NT2/D1 (cell line): ENCODE measurements around the gene RNF186.
"Not testable (repeated sequence)": the region's sequence is repeated elsewhere in the genome, so short reads cannot be mapped to it uniquely, and the experiment has no call there.

ENCODE experiments used
- DNase-seq: peaks from one replicate; pipeline ENCODE4 v3.0.0-alpha.2; 2011; ENCODE audit warnings: low read depth, low spot score
- H3K27me3 ChIP-seq: 2 replicates; pipeline ENCODE4 v1.6.0; 2011; ENCODE audit warnings: mild to moderate bottlenecking; ENCODE audit not compliant: insufficient read length, insufficient read depth
- H3K36me3 ChIP-seq: 2 replicates; pipeline ENCODE4 v1.6.1; 2011; ENCODE audit warnings: mild to moderate bottlenecking, low read length, mixed read lengths; ENCODE audit not compliant: insufficient read depth, insufficient read length
- H3K4me1 ChIP-seq: 2 replicates; pipeline ENCODE4 v1.5.1; 2011; ENCODE audit not compliant: insufficient read depth, insufficient read length
- H3K4me3 ChIP-seq: 2 replicates; pipeline ENCODE4 v1.5.1; 2011; ENCODE audit warnings: low read depth; ENCODE audit not compliant: insufficient read length
- H3K9ac ChIP-seq: 2 replicates; pipeline ENCODE4 v1.6.0; 2011; ENCODE audit warnings: low read depth; ENCODE audit not compliant: insufficient read length
- H3K9me3 ChIP-seq: 2 replicates; pipeline ENCODE4 v1.5.1; 2011; ENCODE audit warnings: mild to moderate bottlenecking, low read length; ENCODE audit not compliant: insufficient read depth
- SUZ12 ChIP-seq: IDR thresholded peaks from 2 replicates; pipeline ENCODE4 v1.6.1; 2011; ENCODE audit not compliant: insufficient read length, insufficient read depth; ENCODE audit errors: extremely low read depth
- YY1 ChIP-seq: IDR thresholded peaks from 2 replicates; pipeline ENCODE4 v1.6.1; 2011; ENCODE audit not compliant: insufficient read length, insufficient read depth
- ZNF274 ChIP-seq: IDR thresholded peaks from 2 replicates; pipeline ENCODE4 v1.6.1; 2011; ENCODE audit warnings: mild to moderate bottlenecking, low read depth, low read length

RNF186 gene

DNA sequence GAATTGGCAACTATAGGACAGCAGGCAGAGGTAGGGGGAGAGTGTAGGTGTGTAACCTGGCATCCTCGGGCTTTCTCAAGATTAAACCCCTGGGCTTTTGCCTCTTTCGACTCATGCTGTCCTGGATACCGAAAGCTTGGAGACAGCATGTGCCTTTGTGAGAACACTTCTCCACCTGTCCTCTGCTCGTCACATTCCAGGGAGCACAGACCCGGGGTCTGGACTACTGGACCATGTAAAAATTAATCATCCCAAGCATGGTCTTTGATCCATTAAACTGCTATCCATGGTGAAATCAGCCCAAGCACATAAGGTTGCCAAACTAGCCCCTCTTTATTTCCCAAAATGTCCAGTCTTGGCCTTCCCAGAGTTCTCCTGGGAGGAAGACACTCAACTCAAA is 9.0 kb upstream of the RNF186 start:
- no peak for DNase-seq

GRCh38 chr1:19819701-19820100 is 4.6 kb upstream of the RNF186 start:
- no peaks in the 10 kb centered on the region for H3K36me3 ChIP-seq
- TF ChIP-seq SUZ12: no peak
- no peak for TF ChIP-seq YY1
- TF ChIP-seq ZNF274: no peak
- no peak overlapping the region for H3K4me3 ChIP-seq
- no peaks in the 10 kb centered on the region for H3K9me3 ChIP-seq
- peaks cover 15% of the 10 kb centered on the region for H3K4me1 ChIP-seq
- H3K9ac ChIP-seq: no peak overlapping the region
- no peaks in the 10 kb centered on the region for H3K27me3 ChIP-seq
- DNase-seq: no peak

More for the DNA sequence above, 9.0 kb upstream of the RNF186 start:
- no peak overlapping the region for H3K4me3 ChIP-seq
- H3K27me3 ChIP-seq: no peaks in the 10 kb centered on the region
- TF ChIP-seq SUZ12 (no peak), ZNF274 (no peak), YY1 (no peak)
- no peaks in the 10 kb centered on the region for H3K9me3 ChIP-seq
- H3K36me3 ChIP-seq: no peaks in the 10 kb centered on the region
- no peak overlapping the region for H3K9ac ChIP-seq
- H3K4me1 ChIP-seq: peaks cover 4% of the 10 kb centered on the region

- Histone ChIP-seq H3K9ac (no peak overlapping the region), H3K4me3 (no peak overlapping the region), H3K36me3 (no peaks in the 10 kb centered on the region), H3K4me1 (peaks cover 15% of the 10 kb centered on the region), H3K9me3 (no peaks in the 10 kb centered on the region), H3K27me3 (no peaks in the 10 kb centered on the region)
- TF ChIP-seq SUZ12: no peak
- TF ChIP-seq YY1: no peak
- no peak for TF ChIP-seq ZNF274
- no peak for DNase-seq
Measured at GRCh38 chr1:19818324-19818723, 3.2 kb upstream of the RNF186 start.

- Histone ChIP-seq H3K9me3 (no peaks in the 10 kb centered on the region), H3K36me3 (no peaks in the 10 kb centered on the region), H3K27me3 (no peaks in the 10 kb centered on the region), H3K4me3 (no peak overlapping the region), H3K9ac (no peak overlapping the region), H3K4me1 (peaks cover 15% of the 10 kb centered on the region)
- no peak for DNase-seq
- TF ChIP-seq ZNF274 (no peak), SUZ12 (no peak), YY1 (no peak)
Measured at GRCh38 chr1:19817160-19817559, 2.1 kb upstream of the RNF186 start.

GRCh38 chr1:19816737-19817086 is 1.6 kb upstream of the RNF186 start:
- peaks cover 15% of the 10 kb centered on the region for H3K4me1 ChIP-seq
- not testable (repeated sequence) for H3K9me3 ChIP-seq, H3K27me3 ChIP-seq, DNase-seq, H3K36me3 ChIP-seq, H3K9ac ChIP-seq, H3K4me3 ChIP-seq

- Histone ChIP-seq H3K9me3 (no peaks in the 10 kb centered on the region), H3K36me3 (no peaks in the 10 kb centered on the region), H3K27me3 (no peaks in the 10 kb centered on the region), H3K4me1 (peaks cover 15% of the 10 kb centered on the region), H3K9ac (no peak overlapping the region), H3K4me3 (no peak overlapping the region)
- TF ChIP-seq ZNF274 (no peak), SUZ12 (no peak), YY1 (no peak)
- no peak for DNase-seq
Measured at GRCh38 chr1:19815801-19816736, 986 bp upstream of the RNF186 start.

DNA sequence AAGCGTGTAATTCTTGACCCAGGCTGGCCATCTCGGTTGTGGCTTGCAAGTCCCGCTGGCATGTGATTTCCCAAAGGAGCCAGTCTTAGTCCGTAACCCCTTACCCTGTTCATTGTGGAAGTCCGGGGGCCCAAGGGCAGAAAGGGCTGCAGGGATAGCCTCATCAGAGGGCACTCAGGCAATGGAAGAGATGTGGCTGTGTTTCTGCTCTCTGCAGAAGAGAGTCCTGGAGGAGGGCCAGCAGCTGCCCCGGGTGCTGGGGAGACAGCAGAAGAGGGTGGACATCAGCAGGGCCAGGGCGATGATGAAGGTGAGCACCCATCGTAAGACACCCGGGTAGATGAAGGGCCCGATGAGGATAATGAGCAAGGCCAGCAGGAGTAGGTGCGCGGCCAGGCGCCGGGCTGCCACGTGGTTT is 830 bp downstream of the RNF186 start:
- Histone ChIP-seq H3K4me3 (no peak overlapping the region), H3K36me3 (no peaks in the 10 kb centered on the region), H3K9ac (no peak overlapping the region), H3K4me1 (peaks cover 11% of the 10 kb centered on the region), H3K27me3 (no peaks in the 10 kb centered on the region), H3K9me3 (no peaks in the 10 kb centered on the region)
- TF ChIP-seq YY1 (no peak), ZNF274 (no peak), SUZ12 (no peak)
- DNase-seq: no peak

- no peak overlapping the region for H3K9ac ChIP-seq
- no peak for DNase-seq
- H3K36me3 ChIP-seq: no peaks in the 10 kb centered on the region
- no peak overlapping the region for H3K4me3 ChIP-seq
- peaks cover 11% of the 10 kb centered on the region for H3K4me1 ChIP-seq
- H3K27me3 ChIP-seq: no peaks in the 10 kb centered on the region
- H3K9me3 ChIP-seq: no peaks in the 10 kb centered on the region
- no peak for TF ChIP-seq SUZ12
- no peak for TF ChIP-seq ZNF274
- TF ChIP-seq YY1: no peak
Measured at GRCh38 chr1:19813643-19813960, 1.5 kb downstream of the RNF186 start.
